K562 (cell line): Measurements from ENCODE around the gene GPC2. TPM values are rescaled to one million over a fixed set of nuclear protein-coding genes. Genes with fewer than 3 reads are reported as not detected.

Experiments
- ATAC-seq: fragments of 200-7000 bp; cut with Tn5 transposase; 3 replicates; pipeline ENCODE4 v1.9.1; 2020; ENCODE audit warnings: moderate library complexity
- BruUV-seq: library from RNA; stranded (reverse); fragments of 400-500 nt; replicated peaks from 2 replicates; lab custom pipeline; 2021; lab: Mats Ljungman, UMichigan
- CTCF ChIA-PET: fragments of 300-600 bp; formaldehyde crosslinking; extraction: SDS; loops from one replicate; lab custom pipeline; 2021; ENCODE audit warnings: low intra/inter-chr PET ratio; lab: Yijun Ruan, JAX
- POLR2A ChIA-PET: fragments of 300-600, 350-650 bp; sonication (Branson Sonifier 250); formaldehyde crosslinking; extraction: SDS; loops from one replicate; lab custom pipeline; 2021; ENCODE audit warnings: antibody characterized with exemption, inconsistent platforms; lab: Yijun Ruan, JAX
- DNase-seq, 4 experiments: peaks; one replicate each; pipeline versions ENCODE4 v3.0.0 to v3.0.0-alpha.2; 2011 to 2018; ENCODE audit warnings: low spot score in 3 of 4, mixed read lengths in 3 of 4; ENCODE audit errors: extremely low read depth in 1 of 4
- FAIRE-seq: peaks from 2 replicates; lab custom pipeline; 2011; peaks lifted over from hg19 to GRCh38; lab: Jason Lieb, UNC
- H2AFZ ChIP-seq: 2 replicates; pipeline ENCODE4 v1.6.0; 2011; ENCODE audit warnings: low read depth, low read length, control low read depth, inconsistent platforms
- H3K27ac ChIP-seq: fragments of 200-600 bp; 3 replicates; pipeline ENCODE4 v1.8.0; 2011; ENCODE audit warnings: low read depth, mild to moderate bottlenecking, control low read depth, inconsistent platforms, low read length, moderate library complexity, mixed read lengths; ENCODE audit errors: extremely low read depth
- H3K27me3 ChIP-seq, 2 experiments: fragments of 300-600 bp in 1 of 2; 2 replicates in 1 of 2; 3 replicates in 1 of 2; pipeline versions ENCODE4 v1.6.0 to v1.8.0; 2011; ENCODE audit warnings: inconsistent platforms in 2 of 2, low read length in 2 of 2, mild to moderate bottlenecking in 1 of 2, mixed read lengths in 1 of 2, moderate library complexity in 1 of 2; ENCODE audit not compliant: control insufficient read depth in 2 of 2, insufficient read depth in 2 of 2
- H3K36me3 ChIP-seq: fragments of 300-600 bp; 3 replicates; pipeline ENCODE4 v1.8.0; 2011; ENCODE audit warnings: mild to moderate bottlenecking, low read length, inconsistent platforms; ENCODE audit not compliant: control insufficient read depth, insufficient read depth
- H3K4me1 ChIP-seq, 2 experiments: fragments of 200-600 bp in 1 of 2; replicated peaks in 1 of 2; 2 replicates in 1 of 2; 3 replicates in 1 of 2; pipeline versions ENCODE4 v1.5.1 to v1.8.0; 2011; ENCODE audit warnings: inconsistent platforms in 2 of 2, low read length in 2 of 2, mild to moderate bottlenecking in 1 of 2, mixed read lengths in 1 of 2, moderate library complexity in 1 of 2; ENCODE audit not compliant: control insufficient read depth in 2 of 2, insufficient read depth in 2 of 2
- H3K4me2 ChIP-seq: 2 replicates; pipeline ENCODE4 v1.6.1; 2011; ENCODE audit warnings: low read length, control low read depth, inconsistent platforms, mixed read lengths; ENCODE audit not compliant: insufficient read depth
- H3K4me3 ChIP-seq: fragments of 200-600 bp; sonication (generic), shearing (Covaris generic); 2 replicates; pipeline ENCODE4 v1.5.1; 2016; ENCODE audit warnings: control low read depth, inconsistent platforms
- H3K79me2 ChIP-seq: fragments of 200-600 bp; 3 replicates; pipeline ENCODE4 v1.8.0; 2011; ENCODE audit warnings: low read length, inconsistent platforms; ENCODE audit not compliant: control insufficient read depth, insufficient read depth
- H3K9ac ChIP-seq, 2 experiments: 2 replicates each; pipeline versions ENCODE4 v1.6.0 to v1.6.1; 2011; ENCODE audit warnings: low read depth in 2 of 2, low read length in 2 of 2, control low read depth in 1 of 2, inconsistent platforms in 1 of 2, mild to moderate bottlenecking in 1 of 2, mixed read lengths in 1 of 2; ENCODE audit not compliant: insufficient read depth in 1 of 2
- H3K9me1 ChIP-seq: one replicate; pipeline ENCODE4 v1.6.0; 2011; ENCODE audit warnings: inconsistent platforms, mild to moderate bottlenecking, low read length, moderate library complexity; ENCODE audit not compliant: control insufficient read depth, insufficient read depth
- H3K9me3 ChIP-seq: replicated peaks from 2 replicates; pipeline ENCODE4 v1.5.1; 2011; ENCODE audit warnings: low read depth, low read length, inconsistent platforms; ENCODE audit not compliant: control insufficient read depth, insufficient read depth
- H4K20me1 ChIP-seq: replicated peaks from 2 replicates; pipeline ENCODE4 v1.6.1; 2011; ENCODE audit warnings: low read length, inconsistent platforms, mixed read lengths; ENCODE audit not compliant: control insufficient read depth, insufficient read depth
- MECOM ChIP-seq: fragments of 250-450 bp; sonication (Bioruptor Pico); IDR thresholded peaks from 2 replicates; pipeline ENCODE4 v1.8.0; 2022; ENCODE audit warnings: inconsistent platforms
- USF1 ChIP-seq: sonication (generic); formaldehyde crosslinking; IDR thresholded peaks from 2 replicates; pipeline ENCODE4 v1.9.0; 2022; ENCODE audit warnings: mild to moderate bottlenecking, missing genetic modification reagents
- ZNF324 ChIP-seq: fragments of 250-450 bp; sonication (Bioruptor Pico); IDR thresholded peaks from 2 replicates; pipeline ENCODE4 v1.4.0; 2020; ENCODE audit warnings: mild to moderate bottlenecking
- WGBS: fragments of 100-300 bp; shearing (Covaris generic); methylation state at CpG from one replicate; pipeline ENCODE4 v1.1.6; 2016; ENCODE audit warnings: low coverage, mixed read lengths; ENCODE audit not compliant: insufficient coverage; ENCODE audit errors: missing lambda C conversion rate; 5-methylcytosine and 5-hydroxymethylcytosine counted together
- in situ Hi-C: fragments of 300-500 bp; cut with MboI; formaldehyde crosslinking; loops from 4 replicates; pipeline ENCODE4 v1.15.0; 2018; ENCODE audit warnings: inconsistent platforms, mixed read lengths
- intact Hi-C: fragments of 100-400 bp; cut with micrococcal nuclease; formaldehyde crosslinking; loops from 2 replicates; pipeline ENCODE4 v1.14.2; 2022
- polyA plus RNA-seq, 8 experiments: library from polyadenylated mRNA; depleted of rRNA in 4 of 8; stranded (reverse) in 5 of 8; unstranded in 3 of 8; fragments of >200 nt; fragmentation: Nextera tagmentation in 2 of 8; fragmentation: Illumina TruSeq in 1 of 8; extraction: Ambion mirVana in 2 of 8; extraction: Trizol in 1 of 8; gene quantifications; 2 replicates each; pipeline versions ENCODE4 v1.2.1 to v1.2.3, GENCODE V29; 2011 to 2014; ENCODE audit warnings: inconsistent platforms in 1 of 8, missing spikeins in 1 of 8
- total RNA-seq, 7 experiments: library from RNA; depleted of rRNA in 6 of 7; stranded (reverse); fragments of >200 nt in 6 of 7; fragmentation: Illumina TruSeq in 2 of 7; extraction: Trizol in 2 of 7; gene quantifications; 2 replicates each; pipeline versions ENCODE4 v1.2.1 to v1.2.3, GENCODE V29; 2011 to 2021; ENCODE audit warnings: low replicate concordance in 1 of 7

Gene GPC2
- total and polyA plus RNA-seq, 9 of the 15 experiments (the other 6 are each of a cell fraction or from before 2014, with no cell fraction given) = 0.06 to 7.7 (median 1.4) TPM; not detected in 1

DNA sequence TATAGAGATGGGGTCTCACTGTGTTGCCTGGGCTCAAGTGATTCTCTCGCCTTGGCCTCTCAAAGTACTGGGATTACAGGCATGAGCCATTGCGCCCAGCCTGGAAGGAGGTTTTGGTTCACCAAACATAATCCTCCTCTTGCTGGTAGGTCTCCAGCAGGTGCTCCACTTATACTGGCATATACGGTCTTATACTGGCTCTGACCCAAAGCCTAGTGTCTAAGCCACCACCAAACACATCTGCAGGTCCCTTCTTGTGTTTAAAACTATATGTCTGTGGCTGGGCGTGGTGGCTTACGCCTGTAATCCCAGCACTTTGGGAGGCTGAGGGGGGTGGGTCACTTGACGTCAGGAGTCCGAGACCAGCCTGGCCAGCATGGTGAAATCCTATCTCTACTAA is 45.1 kb downstream of the GPC2 start:
- intact Hi-C loops (loop anchor here (1.0 to 2.0 kb wide), 4 partner anchors 57 to 275 kb away; no protein-coding TSS in a partner anchor), in situ Hi-C loops (loop anchor here (5.0 kb wide), 2 partner anchors 80 to 215 kb away; no protein-coding TSS in a partner anchor)
- ChIA-PET CTCF (interaction anchor here (0.6 to 4.8 kb wide), 8 partner anchors 77 to 289 kb away, joined by 3 to 54 read pairs (median 4); no protein-coding TSS in a partner anchor), POLR2A (interaction anchor here (0.7 to 3.8 kb wide), 7 partner anchors 10 to 297 kb away, joined by 3 to 13 read pairs (median 3); partner anchors contain the start of genes GPC2, LAMTOR4 and MEPCE)
- Histone ChIP-seq H2AFZ (0 out of 2 replicates have a peak overlapping the region, but pooled peaks have one; percentile 61), H3K79me2 (peaks cover 3% of the 10 kb centered on the region; the same call in 2 of the 3 replicates), H3K36me3 (no peaks in the 10 kb centered on the region), H3K27me3 (no peaks in the 10 kb centered on the region; a peak in 2 of 5 replicates), H3K4me1 (peaks cover 11 to 16% of the 10 kb centered on the region in 2 experiments), H3K9me1 (no peaks in the 10 kb centered on the region), H3K27ac (no peak overlapping the region), H4K20me1 (no peaks in the 10 kb centered on the region), H3K4me2 (peak overlapping the region; percentile 47; the same call in 1 of the 2 replicates), H3K9me3 (no peaks in the 10 kb centered on the region), H3K4me3 (no peak overlapping the region), H3K9ac (no peak overlapping the region)
- WGBS = 35% methylated on average over 7 of the region's 7 CpGs
- FAIRE-seq (no peak), DNase-seq (no peak), ATAC-seq (peak; percentile 1; the same call in 1 of the 3 replicates)
- no TSS peak for BruUV-seq
- TF ChIP-seq MECOM (CRISPR knock-in tag) (0 out of 2 replicates have a peak, but pooled peaks have one; percentile 7), ZNF324 (CRISPR knock-in tag) (no peak), USF1 (CRISPR knock-in tag) (peak; percentile 32; the same call in 1 of the 2 replicates)
